ENCODE data around the gene WDR45B.
"Not testable (repeated sequence)": the region's sequence is repeated elsewhere in the genome, so short reads cannot be mapped to it uniquely, and the experiment has no call there.

WDR45B gene

DNA sequence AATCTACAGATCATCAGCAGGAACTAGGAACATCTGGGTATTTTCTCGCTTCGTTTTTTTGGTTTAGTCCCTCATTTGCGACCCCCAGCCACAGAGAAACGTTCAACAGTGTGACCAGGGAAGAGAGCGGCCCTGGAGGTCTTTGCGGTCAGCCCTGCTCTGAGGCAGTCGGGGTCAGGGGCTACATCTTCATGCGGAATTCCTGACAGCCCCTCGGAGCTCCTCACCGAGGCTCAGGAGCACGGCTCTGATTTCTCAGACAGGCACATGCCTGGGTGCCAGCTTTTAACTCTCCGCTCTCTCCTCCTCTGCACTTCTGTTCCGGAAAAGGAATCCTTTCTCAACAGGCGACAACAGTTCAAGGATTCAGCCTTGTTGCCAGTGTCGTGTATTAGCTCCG, 8.0 kb upstream of the WDR45B start:
- H3K36me3 ChIP-seq (ENCODE audit: control insufficient read depth in 1 of 2, insufficient read depth in 2 of 2, low read depth in 1 of 2, low read length in 2 of 2) = peaks cover 8 to 43% of the 10 kb centered on the region in 2 experiments
- DNase-seq = no peak
- peaks cover 3% of the 10 kb centered on the region for H3K4me1 ChIP-seq (ENCODE audit: control insufficient read depth, insufficient read depth, low read depth, low read length)
- H4K8ac ChIP-seq (ENCODE audit: low read length) = no peak overlapping the region
- no peak overlapping the region for H3K18ac ChIP-seq (ENCODE audit: low read depth in 1 of 2, low read length in 2 of 2)
- H3K4me3 ChIP-seq (ENCODE audit: insufficient read depth in 1 of 2, low read depth in 1 of 2, low read length in 2 of 2) = no peak overlapping the region
- no peak overlapping the region for H2AK5ac ChIP-seq (ENCODE audit: low read length, severe bottlenecking)
- no peak overlapping the region for H3K4ac ChIP-seq (ENCODE audit: low read depth in 1 of 2, low read length in 2 of 2)
- WGBS = 93% methylated on average over 16 of the region's 16 CpGs
- H3K9me3 ChIP-seq (ENCODE audit: control insufficient read depth, low read length) = no peaks in the 10 kb centered on the region
- no peak overlapping the region for H3K27ac ChIP-seq (ENCODE audit: low read length, poor library complexity, severe bottlenecking)
- no peak overlapping the region for H3K23ac ChIP-seq (ENCODE audit: low read length in 2 of 2)
- no peak overlapping the region for H3K14ac ChIP-seq (ENCODE audit: low read length in 2 of 2)
- no peak overlapping the region for H4K91ac ChIP-seq (ENCODE audit: low read length)
- no peak overlapping the region for H3K9ac ChIP-seq (ENCODE audit: low read length)
- no peak overlapping the region for H2BK5ac ChIP-seq (ENCODE audit: low read depth, low read length, poor library complexity, severe bottlenecking)
- H2BK15ac ChIP-seq (ENCODE audit: low read depth, poor library complexity, severe bottlenecking) = no peak overlapping the region
- H3K27me3 ChIP-seq (ENCODE audit: control insufficient read depth in 1 of 2, insufficient read depth in 1 of 2, low read length in 2 of 2) = no peaks in the 10 kb centered on the region
- H2BK12ac ChIP-seq (ENCODE audit: low read length in 2 of 2) = no peak overlapping the region
- no peaks in the 10 kb centered on the region for H3K79me1 ChIP-seq (replicated peaks; ENCODE audit: low read length, poor library complexity, severe bottlenecking)
- H2AFZ ChIP-seq (ENCODE audit: low read depth, low read length) = no peak overlapping the region
- no peak overlapping the region for H2BK120ac ChIP-seq (ENCODE audit: low read depth, low read length)
- H3K4me2 ChIP-seq (ENCODE audit: low read length, poor library complexity, severe bottlenecking) = no peak overlapping the region

DNA sequence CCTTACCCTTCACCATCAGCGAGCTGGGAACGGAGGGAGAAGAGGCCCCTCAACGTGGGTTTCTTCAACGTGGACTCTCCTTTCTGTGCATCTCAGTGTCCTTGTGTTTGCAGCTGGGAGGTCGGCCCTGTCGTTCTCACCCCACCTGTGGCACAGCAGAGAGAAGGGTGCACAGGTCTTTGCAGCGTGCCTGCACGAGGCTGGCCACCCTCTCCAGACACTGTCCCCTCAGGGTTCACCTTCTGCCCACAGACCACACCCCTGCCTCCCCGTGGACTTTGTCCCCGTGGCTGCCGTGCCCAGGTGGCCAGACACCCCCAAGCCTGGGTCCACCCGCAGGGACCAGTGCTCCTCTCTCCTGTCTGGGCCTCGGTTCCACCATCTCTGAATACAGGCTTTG, 7.3 kb upstream of the WDR45B start:
- Histone ChIP-seq H2BK120ac (ENCODE audit: low read depth, low read length) (no peak overlapping the region), H3K18ac (ENCODE audit: low read depth in 1 of 2, low read length in 2 of 2) (no peak overlapping the region), H3K36me3 (ENCODE audit: control insufficient read depth in 1 of 2, insufficient read depth in 2 of 2, low read depth in 1 of 2, low read length in 2 of 2) (peaks cover 6 to 38% of the 10 kb centered on the region in 2 experiments), H3K4me1 (ENCODE audit: control insufficient read depth, insufficient read depth, low read depth, low read length) (peaks cover 3% of the 10 kb centered on the region), H3K27me3 (ENCODE audit: control insufficient read depth in 1 of 2, insufficient read depth in 1 of 2, low read length in 2 of 2) (no peaks in the 10 kb centered on the region), H4K91ac (ENCODE audit: low read length) (no peak overlapping the region), H3K14ac (ENCODE audit: low read length in 2 of 2) (no peak overlapping the region), H3K9me3 (ENCODE audit: control insufficient read depth, low read length) (no peaks in the 10 kb centered on the region), H2AFZ (ENCODE audit: low read depth, low read length) (no peak overlapping the region), H2AK5ac (ENCODE audit: low read length, severe bottlenecking) (no peak overlapping the region), H3K9ac (ENCODE audit: low read length) (no peak overlapping the region), H3K27ac (ENCODE audit: low read length, poor library complexity, severe bottlenecking) (no peak overlapping the region), H2BK15ac (ENCODE audit: low read depth, poor library complexity, severe bottlenecking) (no peak overlapping the region), H3K4me2 (ENCODE audit: low read length, poor library complexity, severe bottlenecking) (no peak overlapping the region), H2BK5ac (ENCODE audit: low read depth, low read length, poor library complexity, severe bottlenecking) (no peak overlapping the region), H3K4me3 (ENCODE audit: insufficient read depth in 1 of 2, low read depth in 1 of 2, low read length in 2 of 2) (no peak overlapping the region), H3K23ac (ENCODE audit: low read length in 2 of 2) (no peak overlapping the region), H2BK12ac (ENCODE audit: low read length in 2 of 2) (no peak overlapping the region), H3K4ac (ENCODE audit: low read depth in 1 of 2, low read length in 2 of 2) (no peak overlapping the region), H4K8ac (ENCODE audit: low read length) (no peak overlapping the region), H3K79me1 (replicated peaks; ENCODE audit: low read length, poor library complexity, severe bottlenecking) (no peaks in the 10 kb centered on the region)
- WGBS = 93% methylated on average over 13 of the region's 13 CpGs
- no peak for DNase-seq

DNA sequence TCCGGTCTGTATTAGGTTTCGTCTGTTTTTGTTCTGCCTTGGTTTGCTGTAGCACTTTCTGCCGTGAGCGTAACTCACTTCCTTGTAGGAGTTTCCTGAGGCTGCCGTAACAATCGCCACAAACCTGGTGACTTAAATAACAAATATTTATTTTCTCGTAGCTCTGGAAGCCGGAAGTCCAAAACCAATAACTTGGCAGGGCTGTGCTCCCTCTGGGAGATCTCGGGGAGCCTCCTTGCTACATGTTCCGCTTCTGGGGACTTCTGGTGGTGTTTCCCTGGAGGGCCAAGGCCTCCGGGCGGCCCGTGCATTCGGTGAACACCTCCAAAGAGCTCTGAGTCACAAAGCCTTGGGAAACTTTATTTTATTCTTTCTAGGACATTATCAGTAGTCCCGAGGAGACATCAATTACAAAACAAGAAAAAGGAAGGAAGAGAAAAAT, 6.8 kb upstream of the WDR45B start:
- no peak for DNase-seq
- no peak overlapping the region for H3K4me2 ChIP-seq (ENCODE audit: low read length, poor library complexity, severe bottlenecking)
- no peaks in the 10 kb centered on the region for H3K9me3 ChIP-seq (ENCODE audit: control insufficient read depth, low read length)
- H3K36me3 ChIP-seq (ENCODE audit: control insufficient read depth in 1 of 2, insufficient read depth in 2 of 2, low read depth in 1 of 2, low read length in 2 of 2) = peaks cover 4 to 33% of the 10 kb centered on the region in 2 experiments
- no peak overlapping the region for H2BK15ac ChIP-seq (ENCODE audit: low read depth, poor library complexity, severe bottlenecking)
- no peak overlapping the region for H2BK5ac ChIP-seq (ENCODE audit: low read depth, low read length, poor library complexity, severe bottlenecking)
- H3K27me3 ChIP-seq (ENCODE audit: control insufficient read depth in 1 of 2, insufficient read depth in 1 of 2, low read length in 2 of 2) = no peaks in the 10 kb centered on the region
- H4K91ac ChIP-seq (ENCODE audit: low read length) = no peak overlapping the region
- no peak overlapping the region for H3K14ac ChIP-seq (ENCODE audit: low read length in 2 of 2)
- H2BK120ac ChIP-seq (ENCODE audit: low read depth, low read length) = no peak overlapping the region
- no peak overlapping the region for H2AFZ ChIP-seq (ENCODE audit: low read depth, low read length)
- H3K18ac ChIP-seq (ENCODE audit: low read depth in 1 of 2, low read length in 2 of 2) = no peak overlapping the region
- no peak overlapping the region for H3K27ac ChIP-seq (ENCODE audit: low read length, poor library complexity, severe bottlenecking)
- no peak overlapping the region for H2BK12ac ChIP-seq (ENCODE audit: low read length in 2 of 2)
- no peak overlapping the region for H3K23ac ChIP-seq (ENCODE audit: low read length in 2 of 2)
- WGBS = 86% methylated on average over 11 of the region's 15 CpGs
- H4K8ac ChIP-seq (ENCODE audit: low read length) = no peak overlapping the region
- H3K4me3 ChIP-seq (ENCODE audit: insufficient read depth in 1 of 2, low read depth in 1 of 2, low read length in 2 of 2) = no peak overlapping the region
- H3K79me1 ChIP-seq (replicated peaks; ENCODE audit: low read length, poor library complexity, severe bottlenecking) = no peaks in the 10 kb centered on the region
- no peak overlapping the region for H2AK5ac ChIP-seq (ENCODE audit: low read length, severe bottlenecking)
- H3K4me1 ChIP-seq (ENCODE audit: control insufficient read depth, insufficient read depth, low read depth, low read length) = no peaks in the 10 kb centered on the region
- H3K9ac ChIP-seq (ENCODE audit: low read length) = no peak overlapping the region
- no peak overlapping the region for H3K4ac ChIP-seq (ENCODE audit: low read depth in 1 of 2, low read length in 2 of 2)

DNA sequence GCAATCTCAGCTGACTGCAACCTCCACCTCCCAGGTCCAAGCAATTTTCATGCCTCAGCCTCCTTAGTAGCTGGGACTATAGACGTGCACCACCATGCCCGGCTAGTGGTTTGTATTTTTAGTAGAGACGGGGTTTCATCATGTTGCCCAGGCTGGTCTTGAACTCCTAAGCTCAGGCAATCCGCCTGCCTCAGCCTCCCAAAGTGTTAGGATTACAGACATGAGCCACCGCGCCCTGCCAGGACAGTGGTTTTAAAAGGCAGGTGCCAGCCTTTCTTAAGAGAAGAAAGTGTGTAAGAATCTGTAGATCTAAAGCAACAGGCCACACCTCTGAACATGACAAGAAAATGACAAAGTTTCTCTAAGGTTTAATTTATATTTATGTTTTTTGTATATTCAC, 6.4 kb upstream of the WDR45B start:
- H4K91ac ChIP-seq (ENCODE audit: low read length); H2BK12ac ChIP-seq (ENCODE audit: low read length in 2 of 2); H3K4ac ChIP-seq (ENCODE audit: low read depth in 1 of 2, low read length in 2 of 2); H3K4me2 ChIP-seq (ENCODE audit: low read length, poor library complexity, severe bottlenecking); H3K18ac ChIP-seq (ENCODE audit: low read depth in 1 of 2, low read length in 2 of 2); DNase-seq; H3K27ac ChIP-seq (ENCODE audit: low read length, poor library complexity, severe bottlenecking); H3K23ac ChIP-seq (ENCODE audit: low read length in 2 of 2); H2BK120ac ChIP-seq (ENCODE audit: low read depth, low read length); H3K27me3 ChIP-seq (ENCODE audit: control insufficient read depth in 1 of 2, insufficient read depth in 1 of 2, low read length in 2 of 2); H4K8ac ChIP-seq (ENCODE audit: low read length); H2BK15ac ChIP-seq (ENCODE audit: low read depth, poor library complexity, severe bottlenecking); H2AK5ac ChIP-seq (ENCODE audit: low read length, severe bottlenecking); H2AFZ ChIP-seq (ENCODE audit: low read depth, low read length); H3K4me1 ChIP-seq (ENCODE audit: control insufficient read depth, insufficient read depth, low read depth, low read length); H2BK5ac ChIP-seq (ENCODE audit: low read depth, low read length, poor library complexity, severe bottlenecking); H3K14ac ChIP-seq (ENCODE audit: low read length in 2 of 2); H3K79me1 ChIP-seq (replicated peaks; ENCODE audit: low read length, poor library complexity, severe bottlenecking); H3K9ac ChIP-seq (ENCODE audit: low read length); H3K9me3 ChIP-seq (ENCODE audit: control insufficient read depth, low read length); H3K4me3 ChIP-seq (ENCODE audit: insufficient read depth in 1 of 2, low read depth in 1 of 2, low read length in 2 of 2): not testable (repeated sequence)
- WGBS = 88% methylated on average over 6 of the region's 6 CpGs
- peaks cover 4 to 29% of the 10 kb centered on the region in 2 experiments for H3K36me3 ChIP-seq (ENCODE audit: control insufficient read depth in 1 of 2, insufficient read depth in 2 of 2, low read depth in 1 of 2, low read length in 2 of 2)

Data from mesenchymal stem cell (in vitro differentiated cells and primary cell).